Lower leg skin (tissue), 4 donors: ENCODE data around the gene NF1. TPM values are rescaled to one million over a fixed set of nuclear protein-coding genes. Genes with fewer than 3 reads are reported as not detected.

Source experiments
- DNase-seq, 2 donors: peaks; one replicate each; pipeline ENCODE4 v3.0.0-alpha.2; 2019; ENCODE audit warnings: low spot score in 2 of 2
- H3K4me3 ChIP-seq: fragments of 200-600 bp; sonication (generic); 2 replicates; pipeline ENCODE4 v1.5.1; 2017; ENCODE audit warnings: mild to moderate bottlenecking, low read depth; ENCODE audit not compliant: poor library complexity, severe bottlenecking
- CTCF ChIP-seq, 3 donors: fragments of 450-650 bp; IDR thresholded peaks; one replicate each; pipeline ENCODE4 v1.5.1; 2016; ENCODE audit warnings: antibody characterized with exemption in 3 of 3, mild to moderate bottlenecking in 3 of 3, moderate library complexity in 2 of 3
- POLR2A ChIP-seq, 2 donors: fragments of 450-650 bp; IDR thresholded peaks; one replicate each; pipeline ENCODE4 v1.6.1; 2016 to 2017; ENCODE audit warnings: antibody characterized with exemption in 2 of 2, mild to moderate bottlenecking in 1 of 2, moderate library complexity in 1 of 2
- WGBS, 2 donors: methylation state at CpG; one replicate each; pipeline ENCODE4 v1.1.5; 2018; 5-methylcytosine and 5-hydroxymethylcytosine counted together
- intact Hi-C: fragments of 100-400 bp; cut with DNase I; formaldehyde crosslinking; loops from one replicate; pipeline ENCODE4 v1.15.0; 2023; ENCODE audit warnings: low total_unique reads
- total RNA-seq, 4 donors: library from RNA; depleted of rRNA; stranded (reverse); fragments of >200 nt; gene quantifications; one replicate each; pipeline ENCODE4 v1.1.0, GENCODE V29; 2016

The NF1 gene
- total RNA-seq, 4 donors from 2014 or later = 27.5 to 48.6 (median 34.3) TPM

- TF ChIP-seq POLR2A (IDR thresholded peaks at IDR 0.05) = no peak
- no peak for TF ChIP-seq CTCF (IDR thresholded peaks at IDR 0.05)
- no peak for DNase-seq
- no peak overlapping the region for H3K4me3 ChIP-seq
- intact Hi-C loops = no loop called here
Observed at GRCh38 chr17:31299624-31300023, 204.8 kb downstream of the NF1 start.

GRCh38 chr17:31307640-31308039 is 212.9 kb downstream of the NF1 start:
- H3K4me3 ChIP-seq = no peak overlapping the region
- TF ChIP-seq POLR2A (IDR thresholded peaks at IDR 0.05) (no peak), CTCF (IDR thresholded peaks at IDR 0.05) (no peak)
- WGBS, 2 donors = 86 to 89% methylated on average over 1 of the region's 1 CpG
- intact Hi-C loops = no loop called here
- no peak for DNase-seq

GRCh38 chr17:31308372-31309334 is 213.9 kb downstream of the NF1 start:
- WGBS, 2 donors = 76 to 82% methylated on average over 5 of the region's 5 CpGs
- no peak for TF ChIP-seq POLR2A (IDR thresholded peaks at IDR 0.05)
- no peak for TF ChIP-seq CTCF (IDR thresholded peaks at IDR 0.05)
- DNase-seq = no peak
- no peak overlapping the region for H3K4me3 ChIP-seq
- intact Hi-C loops = no loop called here

- DNase-seq = no peak
- 80 to 81% methylated on average over 2 of the region's 2 CpGs for WGBS, 2 donors
- intact Hi-C loops = no loop called here
- no peak overlapping the region for H3K4me3 ChIP-seq
- no peak for TF ChIP-seq CTCF (IDR thresholded peaks at IDR 0.05)
- no peak for TF ChIP-seq POLR2A (IDR thresholded peaks at IDR 0.05)
Observed at GRCh38 chr17:31309556-31309955, 214.8 kb downstream of the NF1 start.

- DNase-seq = no peak
- intact Hi-C loops = no loop called here
- 52 to 60% methylated on average over 2 of the region's 2 CpGs for WGBS, 2 donors
- no peak for TF ChIP-seq CTCF (IDR thresholded peaks at IDR 0.05)
- no peak for TF ChIP-seq POLR2A (IDR thresholded peaks at IDR 0.05)
- no peak overlapping the region for H3K4me3 ChIP-seq
Observed at GRCh38 chr17:31310260-31310659, 215.5 kb downstream of the NF1 start.
